Esophagus (tissue), 2 donors: Measurements from ENCODE around the gene PCNT. TPM values are rescaled to one million over a fixed set of nuclear protein-coding genes. Genes with fewer than 3 reads are reported as not detected.

Experiments used
- H3K27ac ChIP-seq, 2 donors: one replicate each; pipeline ENCODE4 v1.5.1; 2013; ENCODE audit warnings: low read depth in 2 of 2, mild to moderate bottlenecking in 2 of 2, inconsistent platforms in 1 of 2, low read length in 1 of 2, moderate library complexity in 1 of 2
- H3K27me3 ChIP-seq, 2 donors: one replicate each; pipeline ENCODE4 v1.6.1; 2013; ENCODE audit warnings: low read length in 2 of 2, control low read depth in 1 of 2, mild to moderate bottlenecking in 1 of 2; ENCODE audit not compliant: insufficient read depth in 2 of 2, control insufficient read depth in 1 of 2
- H3K36me3 ChIP-seq, 2 donors: one replicate each; pipeline ENCODE4 v1.6.1; 2013; ENCODE audit warnings: low read length in 1 of 2; ENCODE audit not compliant: control insufficient read depth in 2 of 2, insufficient read depth in 2 of 2
- H3K4me1 ChIP-seq, 2 donors: one replicate each; pipeline ENCODE4 v1.6.1; 2013; ENCODE audit warnings: low read length in 1 of 2; ENCODE audit not compliant: control insufficient read depth in 2 of 2, insufficient read depth in 2 of 2
- H3K4me3 ChIP-seq, 2 donors: one replicate each; pipeline ENCODE4 v1.5.1; 2013; ENCODE audit warnings: low read length in 2 of 2, mild to moderate bottlenecking in 2 of 2, low read depth in 1 of 2, moderate library complexity in 1 of 2
- H3K9me3 ChIP-seq, 2 donors: one replicate each; pipeline ENCODE4 v1.6.1; 2013; ENCODE audit warnings: mild to moderate bottlenecking in 2 of 2, low read depth in 1 of 2, low read length in 1 of 2, moderate library complexity in 1 of 2; ENCODE audit not compliant: control insufficient read depth in 2 of 2, insufficient read depth in 1 of 2
- WGBS, 2 donors: extraction: QIAGEN DNeasy Blood & Tissue Kit; methylation state at CpG; one replicate each; pipeline ENCODE4 v1.1.7; 2013; 5-methylcytosine and 5-hydroxymethylcytosine counted together
- polyA plus RNA-seq, 2 donors: library from polyadenylated mRNA; stranded (reverse); fragments of 200-250 nt; gene quantifications; one replicate each; pipeline ENCODE4 v1.2.3, GENCODE V29; 2013
- donor health status: healthy with polysubstance abuse.
- donor health status: Bipolar disorder and iron deficiency.

The PCNT gene, protein sequence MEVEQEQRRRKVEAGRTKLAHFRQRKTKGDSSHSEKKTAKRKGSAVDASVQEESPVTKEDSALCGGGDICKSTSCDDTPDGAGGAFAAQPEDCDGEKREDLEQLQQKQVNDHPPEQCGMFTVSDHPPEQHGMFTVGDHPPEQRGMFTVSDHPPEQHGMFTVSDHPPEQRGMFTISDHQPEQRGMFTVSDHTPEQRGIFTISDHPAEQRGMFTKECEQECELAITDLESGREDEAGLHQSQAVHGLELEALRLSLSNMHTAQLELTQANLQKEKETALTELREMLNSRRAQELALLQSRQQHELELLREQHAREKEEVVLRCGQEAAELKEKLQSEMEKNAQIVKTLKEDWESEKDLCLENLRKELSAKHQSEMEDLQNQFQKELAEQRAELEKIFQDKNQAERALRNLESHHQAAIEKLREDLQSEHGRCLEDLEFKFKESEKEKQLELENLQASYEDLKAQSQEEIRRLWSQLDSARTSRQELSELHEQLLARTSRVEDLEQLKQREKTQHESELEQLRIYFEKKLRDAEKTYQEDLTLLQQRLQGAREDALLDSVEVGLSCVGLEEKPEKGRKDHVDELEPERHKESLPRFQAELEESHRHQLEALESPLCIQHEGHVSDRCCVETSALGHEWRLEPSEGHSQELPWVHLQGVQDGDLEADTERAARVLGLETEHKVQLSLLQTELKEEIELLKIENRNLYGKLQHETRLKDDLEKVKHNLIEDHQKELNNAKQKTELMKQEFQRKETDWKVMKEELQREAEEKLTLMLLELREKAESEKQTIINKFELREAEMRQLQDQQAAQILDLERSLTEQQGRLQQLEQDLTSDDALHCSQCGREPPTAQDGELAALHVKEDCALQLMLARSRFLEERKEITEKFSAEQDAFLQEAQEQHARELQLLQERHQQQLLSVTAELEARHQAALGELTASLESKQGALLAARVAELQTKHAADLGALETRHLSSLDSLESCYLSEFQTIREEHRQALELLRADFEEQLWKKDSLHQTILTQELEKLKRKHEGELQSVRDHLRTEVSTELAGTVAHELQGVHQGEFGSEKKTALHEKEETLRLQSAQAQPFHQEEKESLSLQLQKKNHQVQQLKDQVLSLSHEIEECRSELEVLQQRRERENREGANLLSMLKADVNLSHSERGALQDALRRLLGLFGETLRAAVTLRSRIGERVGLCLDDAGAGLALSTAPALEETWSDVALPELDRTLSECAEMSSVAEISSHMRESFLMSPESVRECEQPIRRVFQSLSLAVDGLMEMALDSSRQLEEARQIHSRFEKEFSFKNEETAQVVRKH (N-terminal part only)
- polyA plus RNA-seq = 10 to 100 TPM; 14.1 to 14.9 TPM

DNA sequence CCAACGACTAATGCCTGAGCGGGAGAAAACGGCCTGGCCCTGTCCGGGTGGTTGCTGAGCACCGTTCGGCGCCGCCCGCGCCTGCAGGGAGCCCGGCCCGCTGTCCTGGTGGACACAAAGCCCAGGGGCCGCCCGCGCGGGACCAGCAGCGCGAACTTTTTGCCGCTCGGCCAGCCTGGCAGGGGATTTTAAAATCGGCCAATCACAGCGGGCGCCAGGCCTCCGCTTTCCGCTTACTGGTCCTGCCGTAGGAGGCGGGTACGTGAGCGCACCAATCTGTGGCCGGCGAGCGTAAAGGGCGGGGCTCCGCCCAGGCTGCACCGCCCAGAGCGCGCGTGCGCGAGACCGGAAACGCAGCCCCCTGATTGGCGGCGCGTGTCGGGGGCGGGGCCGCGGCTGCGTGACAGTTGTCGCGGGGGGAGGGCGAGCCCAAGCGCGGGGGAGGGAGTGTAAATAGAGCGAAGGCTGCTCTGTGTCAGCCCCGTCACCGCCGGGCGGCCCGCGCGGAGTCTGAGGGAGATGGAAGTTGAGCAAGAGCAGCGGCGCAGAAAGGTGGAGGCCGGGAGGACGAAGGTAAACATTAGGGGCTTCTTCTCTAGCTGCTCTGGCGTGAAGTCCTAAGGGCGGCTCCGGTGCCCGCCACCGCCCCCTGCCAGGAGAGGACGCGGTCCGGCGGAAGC, at the start of gene PCNT, which contains the start of gene C21orf58:
Gene PCNT (plus strand): TSS at position 447 of the 680 bp plus-strand sequence. CDS start 73 bp downstream, at position 520.
Gene C21orf58 (minus strand): TSS at position 161 of the 680 bp plus-strand sequence. CDS start 1,132 bp downstream, outside the sequence.
- peaks cover 4 to 10% of the 10 kb centered on the region in 2 donors for H3K4me1 ChIP-seq
- peak within 1 kb of the TSS; percentile 80 to 87 for H3K4me3 ChIP-seq
- 0% methylated on average over 76 of the region's 76 CpGs for WGBS, 2 donors
- H3K27me3 ChIP-seq = no peaks in the 10 kb centered on the region
- peaks cover 0 to 5% of the 10 kb centered on the region in 2 donors for H3K36me3 ChIP-seq
- H3K9me3 ChIP-seq = no peaks in the 10 kb centered on the region
- H3K27ac ChIP-seq = peak within 1 kb of the TSS; percentile 97 to 99

DNA sequence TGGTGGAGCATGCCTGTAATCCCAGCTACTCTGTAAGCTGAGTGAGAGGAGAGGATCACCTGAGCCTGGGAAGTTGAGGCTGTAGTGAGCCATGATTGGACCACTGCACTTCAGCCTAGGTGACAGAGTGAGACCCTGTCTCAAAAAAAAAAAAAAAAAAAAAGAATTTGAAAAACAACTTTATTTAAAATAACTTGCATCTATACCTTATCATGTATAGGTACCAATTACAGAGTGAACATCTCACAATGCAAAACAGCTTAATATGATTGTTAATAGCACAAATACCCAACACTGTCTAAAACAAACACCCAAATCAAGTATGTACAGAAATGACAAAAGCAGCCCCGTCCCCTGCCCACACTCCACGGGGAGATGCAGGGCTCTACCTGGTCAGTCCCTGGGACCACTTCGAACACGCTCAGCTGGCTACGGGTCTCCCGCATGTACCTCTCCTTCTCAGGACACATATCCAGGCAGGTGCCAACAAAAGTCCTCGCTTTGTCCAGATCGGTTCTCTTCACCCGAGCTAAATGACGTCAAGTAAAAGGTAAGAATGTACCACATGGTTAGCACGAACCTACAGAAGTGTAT, 49.1 kb upstream of the PCNT start:
- WGBS, 2 donors = 93 to 94% methylated on average over 11 of the region's 11 CpGs
- H3K36me3 ChIP-seq = peaks cover 31 to 47% of the 10 kb centered on the region in 2 donors
- H3K9me3 ChIP-seq = no peaks in the 10 kb centered on the region
- no peak overlapping the region for H3K27ac ChIP-seq
- peaks cover 0 to 2% of the 10 kb centered on the region in 2 donors for H3K4me1 ChIP-seq
- H3K4me3 ChIP-seq = no peak overlapping the region
- no peaks in the 10 kb centered on the region for H3K27me3 ChIP-seq

DNA sequence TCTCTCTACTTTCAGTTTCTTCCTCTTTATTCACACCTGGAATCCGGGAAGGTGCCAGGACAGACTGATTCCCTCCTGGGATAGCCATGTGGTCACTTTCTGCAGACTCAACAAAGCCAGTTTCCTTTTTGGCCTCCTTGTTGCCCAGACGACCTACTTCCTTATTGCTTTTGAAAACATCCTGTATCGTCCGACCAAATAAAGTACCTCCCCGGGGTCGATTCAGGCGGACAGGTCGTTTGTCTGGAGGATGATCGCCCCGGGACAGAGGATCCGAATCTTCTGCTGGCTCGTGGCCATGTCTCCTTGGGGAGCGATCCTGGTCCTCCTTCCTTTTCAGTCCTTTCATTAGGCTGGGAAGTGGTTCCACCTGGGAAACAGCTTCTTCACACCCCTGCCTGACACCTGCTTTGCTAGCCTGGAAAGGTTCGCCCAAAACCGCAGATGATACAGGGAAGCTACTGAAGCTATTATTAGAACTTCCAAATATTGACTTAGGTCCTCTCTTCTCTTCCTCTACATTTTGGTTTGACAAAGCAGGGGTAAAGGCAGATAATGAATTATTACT, 39.8 kb upstream of the PCNT start:
- peaks cover 0 to 5% of the 10 kb centered on the region in 2 donors for H3K4me1 ChIP-seq
- WGBS, 2 donors = 70 to 74% methylated on average over 15 of the region's 15 CpGs

DNA sequence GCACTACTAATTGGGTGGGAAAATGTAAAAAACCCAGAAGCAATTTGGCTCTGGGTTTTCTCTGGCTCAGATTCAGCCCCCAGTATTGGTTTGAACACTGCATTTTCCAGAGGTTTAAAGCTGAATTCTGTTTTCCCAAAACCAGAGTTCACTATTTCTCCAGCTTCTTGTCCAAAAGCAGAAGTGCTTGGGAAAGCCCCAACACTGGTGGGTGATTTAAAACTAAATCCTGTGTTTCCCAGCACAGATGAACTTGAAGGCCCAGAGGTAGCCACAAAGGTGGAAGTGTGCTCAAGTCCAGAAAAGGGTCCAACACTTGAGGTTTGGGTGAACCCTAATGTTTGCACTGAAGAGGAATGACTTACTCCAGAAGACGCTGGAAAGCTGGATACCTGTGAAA, 39.2 kb upstream of the PCNT start:
- WGBS, 2 donors = 78 to 88% methylated on average over 1 of the region's 1 CpG
- no peaks in the 10 kb centered on the region for H3K9me3 ChIP-seq
- H3K4me3 ChIP-seq = peak overlapping the region in 1 of 2 donors; percentile 82
- H3K4me1 ChIP-seq = peaks cover 0 to 5% of the 10 kb centered on the region in 2 donors
- H3K36me3 ChIP-seq = peaks cover 4 to 5% of the 10 kb centered on the region in 2 donors
- H3K27me3 ChIP-seq = no peaks in the 10 kb centered on the region
- peak overlapping the region in 1 of 2 donors; percentile 20 for H3K27ac ChIP-seq

More for the DNA sequence above, 39.8 kb upstream of the PCNT start:
- Histone ChIP-seq H3K4me3 (no peak overlapping the region), H3K36me3 (peaks cover 10% of the 10 kb centered on the region in 2 donors), H3K27ac (peak overlapping the region in 1 of 2 donors; percentile 1), H3K9me3 (no peaks in the 10 kb centered on the region), H3K27me3 (no peaks in the 10 kb centered on the region)

DNA sequence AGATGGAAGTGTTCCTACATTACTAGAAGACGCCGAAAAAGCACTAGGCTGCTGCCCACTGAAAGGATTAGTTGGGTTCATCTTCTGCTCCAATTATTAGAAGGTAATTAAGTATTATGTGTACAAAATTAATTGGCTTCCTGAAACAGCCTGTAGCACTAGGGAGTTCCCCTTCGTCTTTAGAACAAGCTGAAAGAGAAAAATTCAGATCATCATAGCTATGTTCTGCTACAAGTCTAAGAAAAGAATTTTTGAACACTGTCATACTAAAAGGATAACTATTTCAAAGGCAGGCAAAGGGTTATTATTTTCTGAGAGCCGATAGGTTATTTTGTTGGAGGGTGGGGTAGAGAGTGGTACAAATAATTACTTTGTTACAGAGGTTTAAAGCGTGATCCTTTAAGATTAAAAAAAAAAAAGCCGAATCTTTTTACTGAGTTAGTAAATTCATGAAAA, 38.7 kb upstream of the PCNT start, which contains the start of gene MCM3AP:
Gene MCM3AP (minus strand): TSS at position 406 of the 456 bp plus-strand sequence. CDS start 325 bp downstream, at position 81.
- Histone ChIP-seq H3K4me1 (peaks cover 0 to 5% of the 10 kb centered on the region in 2 donors), H3K36me3 (peaks cover under 1 to 2% of the 10 kb centered on the region in 2 donors), H3K27ac (peak within 1 kb of the TSS; percentile 98 to 99), H3K4me3 (peak within 1 kb of the TSS; percentile 82 to 95), H3K9me3 (no peaks in the 10 kb centered on the region), H3K27me3 (no peaks in the 10 kb centered on the region)
- WGBS, 2 donors = 28 to 29% methylated on average over 6 of the region's 6 CpGs

DNA sequence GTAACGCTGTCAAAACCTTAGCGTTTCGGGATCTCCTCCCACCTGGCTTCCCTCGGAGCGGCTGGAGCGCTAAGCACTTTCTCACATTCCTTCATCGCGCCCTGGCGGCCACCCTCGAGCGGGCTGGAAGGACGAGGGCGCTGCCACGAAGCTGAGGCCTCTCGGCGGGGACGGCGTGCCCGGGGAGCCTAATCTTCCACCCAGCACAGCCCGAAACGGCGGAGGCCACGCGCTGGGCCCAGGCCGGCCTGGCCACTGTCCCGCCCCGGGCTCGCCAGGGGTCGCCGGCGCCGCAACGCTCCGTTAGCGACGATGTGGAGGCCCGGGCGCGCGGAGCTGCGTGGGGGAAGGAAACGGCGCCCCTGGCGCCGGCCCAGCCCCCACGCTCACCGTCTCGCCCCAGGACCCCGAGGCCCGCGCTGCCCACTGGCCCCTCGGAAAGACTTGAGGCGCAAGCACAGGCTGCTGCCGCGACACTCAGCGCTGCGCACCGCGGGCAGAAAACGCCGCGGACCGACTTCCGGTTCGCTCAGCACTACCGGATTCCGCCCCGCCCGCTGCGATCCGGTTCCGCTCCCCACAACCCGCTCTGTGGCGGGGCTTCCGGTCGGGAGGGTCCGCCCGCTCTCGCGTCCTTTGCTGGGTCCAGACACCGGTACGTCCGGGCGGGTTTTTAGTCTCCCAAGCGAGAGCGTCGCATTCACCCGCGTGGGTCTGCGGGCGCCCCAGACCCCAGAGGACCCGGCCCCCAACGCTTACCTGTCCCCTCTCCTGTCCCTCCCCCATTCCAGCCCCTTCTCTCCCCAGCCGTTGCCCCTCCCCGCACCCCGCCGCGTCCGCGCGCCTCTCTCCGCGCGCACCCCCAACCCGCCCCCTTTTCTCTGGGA, 38.0 kb upstream of the PCNT start, which contains the start of gene YBEY:
Gene YBEY (plus strand): TSS at position 582 of the 887 bp plus-strand sequence. CDS start 572 bp downstream, outside the sequence.
- 1% methylated on average over 79 to 105 of the region's 105 CpGs for WGBS, 2 donors
- Histone ChIP-seq H3K27ac (peak within 1 kb of the TSS; percentile 98 to 99), H3K27me3 (no peaks in the 10 kb centered on the region), H3K9me3 (no peaks in the 10 kb centered on the region), H3K4me3 (peak within 1 kb of the TSS; percentile 82 to 95), H3K4me1 (peaks cover 0 to 5% of the 10 kb centered on the region in 2 donors), H3K36me3 (no peaks in the 10 kb centered on the region)

DNA sequence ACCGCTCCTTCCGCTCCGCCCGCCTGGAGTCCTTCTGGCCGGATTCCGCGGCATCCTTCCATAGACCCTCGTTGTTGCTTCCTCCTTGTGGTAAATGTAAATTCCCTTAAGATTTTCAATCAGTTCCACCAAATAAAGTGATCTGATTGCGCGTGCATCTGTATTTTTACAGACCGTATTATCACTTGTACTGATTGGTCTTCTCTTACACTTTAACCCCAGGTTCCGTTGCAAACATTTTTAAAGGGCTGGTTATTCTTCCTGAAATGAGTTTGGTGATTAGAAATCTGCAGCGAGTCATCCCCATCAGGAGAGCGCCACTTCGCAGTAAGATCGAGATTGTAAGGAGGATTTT, 37.3 kb upstream of the PCNT start:
- WGBS, 2 donors = 0 to 1% methylated on average over 16 of the region's 16 CpGs
- H3K27ac ChIP-seq = peak overlapping the region; percentile 98 to 99
- peaks cover 0 to 5% of the 10 kb centered on the region in 2 donors for H3K4me1 ChIP-seq
- peak overlapping the region; percentile 82 to 95 for H3K4me3 ChIP-seq
- no peaks in the 10 kb centered on the region for H3K9me3 ChIP-seq
- H3K27me3 ChIP-seq = no peaks in the 10 kb centered on the region
- no peaks in the 10 kb centered on the region for H3K36me3 ChIP-seq
